ENCODE measurements around the gene RAMP2.

The RAMP2 gene

DNA sequence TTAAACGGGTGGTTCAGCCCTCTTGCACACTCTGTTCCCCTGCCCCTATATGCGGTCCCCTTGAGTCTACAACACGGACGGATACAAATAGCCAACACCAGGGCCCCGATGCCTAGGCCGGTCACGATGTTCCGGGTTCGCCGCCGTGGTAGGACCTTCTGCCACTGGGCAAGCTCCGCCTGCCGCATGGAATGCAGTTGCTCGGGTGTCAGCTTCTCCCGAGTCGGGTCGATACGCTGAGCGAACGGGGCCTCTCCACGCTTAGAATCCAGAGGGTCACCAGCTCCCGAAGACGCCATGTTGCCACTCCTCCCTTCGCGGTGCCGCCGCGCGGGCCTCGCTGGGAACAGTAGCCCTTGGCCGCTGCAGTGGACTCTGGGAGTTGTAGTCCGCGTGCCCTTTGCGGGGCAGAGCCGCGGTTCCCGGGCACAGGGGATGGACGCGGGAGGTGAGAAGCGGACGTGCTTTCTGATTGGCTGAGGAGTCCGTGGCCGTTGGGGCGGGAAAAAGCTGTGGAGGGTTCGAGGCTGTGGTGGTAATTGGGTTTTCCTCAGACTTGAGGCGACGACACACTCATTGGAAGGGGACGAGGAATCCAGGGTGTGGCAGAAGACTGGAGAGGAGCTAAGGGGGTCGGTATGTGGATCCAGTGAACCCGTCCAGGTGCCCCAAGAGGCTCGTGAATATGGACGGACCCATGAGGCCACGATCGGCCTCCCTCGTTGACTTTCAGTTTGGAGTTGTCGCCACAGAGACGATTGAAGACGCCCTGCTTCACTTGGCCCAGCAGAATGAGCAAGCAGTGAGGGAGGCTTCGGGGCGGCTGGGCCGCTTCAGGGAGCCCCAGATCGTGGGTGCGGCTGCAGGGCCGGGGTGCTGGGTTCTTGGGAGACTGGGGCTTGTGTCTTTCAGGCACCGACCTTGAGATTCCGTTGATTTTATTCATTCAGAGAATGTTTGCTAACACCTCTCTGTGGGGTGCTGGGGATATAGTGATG lies 37.7 kb downstream of the RAMP2 start, which contains the start of the genes CNTD1 and COA3 (continued):
- no peak for TF ChIP-seq ZNF792 (tag by site-specific recombination; IDR thresholded peaks at IDR 0.05)
- no peak for TF ChIP-seq ZNF184 (tag by site-specific recombination; IDR thresholded peaks at IDR 0.05)
- TF ChIP-seq, protein P1, sequence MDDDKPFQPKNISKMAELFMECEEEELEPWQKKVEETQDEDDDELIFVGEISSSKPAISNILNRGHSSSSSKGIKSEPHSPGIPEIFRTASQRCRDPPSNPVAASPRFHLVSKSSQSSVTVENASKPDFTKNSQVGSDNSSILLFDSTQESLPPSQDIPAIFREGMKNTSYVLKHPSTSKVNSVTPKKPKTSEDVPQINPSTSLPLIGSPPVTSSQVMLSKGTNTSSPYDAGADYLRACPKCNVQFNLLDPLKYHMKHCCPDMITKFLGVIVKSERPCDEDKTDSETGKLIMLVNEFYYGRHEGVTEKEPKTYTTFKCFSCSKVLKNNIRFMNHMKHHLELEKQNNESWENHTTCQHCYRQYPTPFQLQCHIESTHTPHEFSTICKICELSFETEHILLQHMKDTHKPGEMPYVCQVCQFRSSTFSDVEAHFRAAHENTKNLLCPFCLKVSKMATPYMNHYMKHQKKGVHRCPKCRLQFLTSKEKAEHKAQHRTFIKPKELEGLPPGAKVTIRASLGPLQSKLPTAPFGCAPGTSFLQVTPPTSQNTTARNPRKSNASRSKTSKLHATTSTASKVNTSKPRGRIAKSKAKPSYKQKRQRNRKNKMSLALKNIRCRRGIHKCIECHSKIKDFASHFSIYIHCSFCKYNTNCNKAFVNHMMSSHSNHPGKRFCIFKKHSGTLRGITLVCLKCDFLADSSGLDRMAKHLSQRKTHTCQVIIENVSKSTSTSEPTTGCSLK (tag by site-specific recombination; IDR thresholded peaks at IDR 0.05) = no peak
- TF ChIP-seq ZNF76 (tag by site-specific recombination; IDR thresholded peaks at IDR 0.05; ENCODE audit: borderline replicate concordance, low read depth) = peak; percentile 99
- TF ChIP-seq ZFHX2 (tag by site-specific recombination; conservative IDR thresholded peaks at IDR 0.05) = no peak
- TF ChIP-seq ZNF514 (tag by site-specific recombination; IDR thresholded peaks at IDR 0.05) = no peak
- TF ChIP-seq ZNF843 (tag by site-specific recombination; IDR thresholded peaks at IDR 0.05) = peak; percentile 55
- 0 out of 2 replicates have a peak, but pooled peaks have one; percentile 49 for TF ChIP-seq ZNF777 (tag by site-specific recombination; IDR thresholded peaks at IDR 0.05; ENCODE audit: borderline replicate concordance)
- no peak for TF ChIP-seq ZNF701 (tag by site-specific recombination; IDR thresholded peaks at IDR 0.05)
- TF ChIP-seq ZNF274 (IDR thresholded peaks at IDR 0.05; ENCODE audit: low read length) = no peak
- TF ChIP-seq ZNF274 (tag by site-specific recombination; IDR thresholded peaks at IDR 0.05; ENCODE audit: borderline replicate concordance) = no peak
- peak; percentile 73; the same call in 1 of the 2 replicates for TF ChIP-seq ZNF660 (tag by site-specific recombination; IDR thresholded peaks at IDR 0.05)
- no peak for TF ChIP-seq ZNF426 (tag by site-specific recombination; IDR thresholded peaks at IDR 0.05)
- peak; percentile 41; the same call in 1 of the 2 replicates for TF ChIP-seq ZNF629 (tag by site-specific recombination; IDR thresholded peaks at IDR 0.05)
- no peak for TF ChIP-seq SALL2 (tag by site-specific recombination; IDR thresholded peaks at IDR 0.05; ENCODE audit: borderline replicate concordance)
- no peak for TF ChIP-seq ZNF548 (tag by site-specific recombination; IDR thresholded peaks at IDR 0.05)
- no peak for TF ChIP-seq ZNF529 (tag by site-specific recombination; IDR thresholded peaks at IDR 0.05; ENCODE audit: insufficient replicate concordance)
- TF ChIP-seq ZNF747 (tag by site-specific recombination; IDR thresholded peaks at IDR 0.05) = no peak
- TF ChIP-seq ZNF473 (tag by site-specific recombination; IDR thresholded peaks at IDR 0.05) = no peak
- no peak for TF ChIP-seq ZNF837 (tag by site-specific recombination; IDR thresholded peaks at IDR 0.05)
- no peak for TF ChIP-seq ZFP37 (tag by site-specific recombination; IDR thresholded peaks at IDR 0.05)
- TF ChIP-seq ZNF132 (tag by site-specific recombination; IDR thresholded peaks at IDR 0.05; ENCODE audit: borderline replicate concordance) = no peak
- TF ChIP-seq SP3 (tag by site-specific recombination; IDR thresholded peaks at IDR 0.05) = peak; percentile 79
- TF ChIP-seq, protein P2, sequence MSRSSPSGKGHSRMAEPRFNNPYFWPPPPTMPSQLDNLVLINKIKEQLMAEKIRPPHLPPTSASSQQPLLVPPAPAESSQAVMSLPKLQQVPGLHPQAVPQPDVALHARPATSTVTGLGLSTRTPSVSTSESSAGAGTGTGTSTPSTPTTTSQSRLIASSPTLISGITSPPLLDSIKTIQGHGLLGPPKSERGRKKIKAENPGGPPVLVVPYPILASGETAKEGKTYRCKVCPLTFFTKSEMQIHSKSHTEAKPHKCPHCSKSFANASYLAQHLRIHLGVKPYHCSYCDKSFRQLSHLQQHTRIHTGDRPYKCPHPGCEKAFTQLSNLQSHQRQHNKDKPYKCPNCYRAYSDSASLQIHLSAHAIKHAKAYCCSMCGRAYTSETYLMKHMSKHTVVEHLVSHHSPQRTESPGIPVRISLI (tag by site-specific recombination; IDR thresholded peaks at IDR 0.05) = no peak
- TF ChIP-seq ZNF211 (tag by site-specific recombination; IDR thresholded peaks at IDR 0.05; ENCODE audit: low read depth) = no peak
- no peak for TF ChIP-seq MZF1 (tag by site-specific recombination; IDR thresholded peaks at IDR 0.05; ENCODE audit: borderline replicate concordance)
- no peak for TF ChIP-seq ZNF48 (tag by site-specific recombination; IDR thresholded peaks at IDR 0.05)
- no peak; the same call in none of the 2 replicates for TF ChIP-seq ZNF610 (tag by site-specific recombination; IDR thresholded peaks at IDR 0.05; ENCODE audit: borderline replicate concordance)
- TF ChIP-seq, protein P3, sequence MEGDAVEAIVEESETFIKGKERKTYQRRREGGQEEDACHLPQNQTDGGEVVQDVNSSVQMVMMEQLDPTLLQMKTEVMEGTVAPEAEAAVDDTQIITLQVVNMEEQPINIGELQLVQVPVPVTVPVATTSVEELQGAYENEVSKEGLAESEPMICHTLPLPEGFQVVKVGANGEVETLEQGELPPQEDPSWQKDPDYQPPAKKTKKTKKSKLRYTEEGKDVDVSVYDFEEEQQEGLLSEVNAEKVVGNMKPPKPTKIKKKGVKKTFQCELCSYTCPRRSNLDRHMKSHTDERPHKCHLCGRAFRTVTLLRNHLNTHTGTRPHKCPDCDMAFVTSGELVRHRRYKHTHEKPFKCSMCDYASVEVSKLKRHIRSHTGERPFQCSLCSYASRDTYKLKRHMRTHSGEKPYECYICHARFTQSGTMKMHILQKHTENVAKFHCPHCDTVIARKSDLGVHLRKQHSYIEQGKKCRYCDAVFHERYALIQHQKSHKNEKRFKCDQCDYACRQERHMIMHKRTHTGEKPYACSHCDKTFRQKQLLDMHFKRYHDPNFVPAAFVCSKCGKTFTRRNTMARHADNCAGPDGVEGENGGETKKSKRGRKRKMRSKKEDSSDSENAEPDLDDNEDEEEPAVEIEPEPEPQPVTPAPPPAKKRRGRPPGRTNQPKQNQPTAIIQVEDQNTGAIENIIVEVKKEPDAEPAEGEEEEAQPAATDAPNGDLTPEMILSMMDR (tag by site-specific recombination; IDR thresholded peaks at IDR 0.05) = peak; percentile 42; the same call in 1 of the 2 replicates
- TF ChIP-seq ZNF768 (tag by site-specific recombination; IDR thresholded peaks at IDR 0.05) = peak; percentile 25; the same call in 1 of the 2 replicates
- no peak for TF ChIP-seq ZFP69B (tag by site-specific recombination; IDR thresholded peaks at IDR 0.05)
- peak; percentile 83 for TF ChIP-seq KLF16 (tag by site-specific recombination; IDR thresholded peaks at IDR 0.05)
- no peak for TF ChIP-seq ZSCAN30 (tag by site-specific recombination; IDR thresholded peaks at IDR 0.05)
- peak; percentile 58; the same call in 1 of the 2 replicates for TF ChIP-seq ZNF341 (tag by site-specific recombination; IDR thresholded peaks at IDR 0.05; ENCODE audit: low read depth)
- no peak for TF ChIP-seq REPIN1 (tag by site-specific recombination; IDR thresholded peaks at IDR 0.05; ENCODE audit: low read depth)
- TF ChIP-seq ZNF600 (tag by site-specific recombination; IDR thresholded peaks at IDR 0.05) = peak; percentile 81
- 0 out of 2 replicates have a peak, but pooled peaks have one; percentile 44 for TF ChIP-seq KLF7 (tag by site-specific recombination; IDR thresholded peaks at IDR 0.05; ENCODE audit: borderline replicate concordance)

Data from HEK293 (cell line).